Kidney (tissue), 14 donors: Measurements from ENCODE around the gene MIB2. TPM values are rescaled to one million over a fixed set of nuclear protein-coding genes. Genes with fewer than 3 reads are reported as not detected.
A peak's percentile ranks its signal among the peaks of the same experiment; 100 is the strongest.

Experiments used
- DNase-seq, 5 donors: peaks; one replicate each; pipeline ENCODE4 v3.0.0-alpha.2; 2013 to 2020
- FAIRE-seq: peaks from 2 replicates; lab custom pipeline; 2012; peaks lifted over from hg19 to GRCh38; lab: Jason Lieb, UNC
- H3K27ac ChIP-seq, 2 donors: one replicate each; pipeline ENCODE4 v1.7.0; 2013; ENCODE audit warnings: low read depth in 2 of 2, low read length in 2 of 2, inconsistent platforms in 1 of 2
- H3K27me3 ChIP-seq: one replicate; pipeline ENCODE4 v1.7.1; 2013; ENCODE audit warnings: low read length, inconsistent platforms; ENCODE audit not compliant: control insufficient read depth, insufficient read depth
- H3K36me3 ChIP-seq, 3 donors: one replicate each; pipeline versions ENCODE4 v1.7.0 to v1.7.1; 2013; ENCODE audit warnings: low read length in 3 of 3, control low read depth in 1 of 3, inconsistent platforms in 1 of 3; ENCODE audit not compliant: insufficient read depth in 3 of 3, control insufficient read depth in 2 of 3
- H3K4me1 ChIP-seq, 3 donors: one replicate each; pipeline versions ENCODE4 v1.7.0 to v1.7.1; 2013; ENCODE audit warnings: low read length in 3 of 3, inconsistent platforms in 1 of 3, low read depth in 1 of 3; ENCODE audit not compliant: control insufficient read depth in 2 of 3, insufficient read depth in 2 of 3
- H3K4me3 ChIP-seq, 3 donors: one replicate each; pipeline versions ENCODE4 v1.7.0 to v1.8.1; 2013; ENCODE audit warnings: low read length in 3 of 3, control low read depth in 1 of 3, inconsistent platforms in 1 of 3
- H3K9ac ChIP-seq, 3 donors: one replicate each; pipeline versions ENCODE4 v1.7.0 to v1.7.1; 2013; ENCODE audit warnings: low read length in 3 of 3, control low read depth in 1 of 3, inconsistent platforms in 1 of 3
- H3K9me3 ChIP-seq, 3 donors: one replicate each; pipeline versions ENCODE4 v1.7.0 to v1.7.1; 2013; ENCODE audit warnings: low read length in 3 of 3, control low read depth in 1 of 3, inconsistent platforms in 1 of 3; ENCODE audit not compliant: control insufficient read depth in 2 of 3, insufficient read depth in 1 of 3
- CTCF ChIP-seq: IDR thresholded peaks from 3 replicates; pipeline ENCODE4 v1.5.1; 2012; ENCODE audit warnings: mild to moderate bottlenecking, moderate library complexity, borderline replicate concordance; ENCODE audit not compliant: insufficient read depth; ENCODE audit errors: extremely low read depth
- intact Hi-C: fragments of 100-400 bp; cut with DNase I; formaldehyde crosslinking; loops from one replicate; pipeline ENCODE4 v1.11.1; 2022
- polyA plus RNA-seq: library from polyadenylated mRNA; stranded (reverse); fragments of 350-450 nt; fragmentation: Illumina TruSeq; extraction: RNeasy Lipid Tissue Mini Kit (QIAGEN cat#74804); gene quantifications from one replicate; pipeline ENCODE4 v1.2.3, GENCODE V29; 2014; ENCODE audit warnings: low read depth, low replicate concordance; ENCODE audit not compliant: insufficient read depth
- total RNA-seq: library from RNA; stranded (reverse); fragmentation: NEBNext Ultra II Directional; extraction: Animal tissue kit (Norgen Biotek cat#: 25700); gene quantifications from one replicate; pipeline ENCODE4 v1.2.1, GENCODE V29; 2021
- donor health status: control.
- donor health status: control.
- donor health status: control.
- donor health status: control.
- donor health status: control.
- donor health status: DM: yes; HTN: yes; CAD: no.
- donor health status: Normal renal cell carcinoma (clear cell type).

The MIB2 gene
- total and polyA plus RNA-seq, 2 donors from 2014 or later, result 35.6 to 61.6 TPM

GRCh38 chr1:1677718-1678580 is 62.6 kb downstream of the MIB2 start:
- Histone ChIP-seq H3K4me3 (no peak overlapping the region), H3K4me1 (peaks cover 0 to 17% (median 0%) of the 10 kb centered on the region in 3 donors), H3K27ac (peak overlapping the region in 1 of 2 donors; percentile 47), H3K27me3 (no peaks in the 10 kb centered on the region), H3K9ac (no peak overlapping the region), H3K36me3 (no peaks in the 10 kb centered on the region), H3K9me3 (no peaks in the 10 kb centered on the region)
- no peak for TF ChIP-seq CTCF
- intact Hi-C loops, result no loop called here
- peak in 3 of 5 donors; percentile 4 to 36 (median 29) for DNase-seq
- FAIRE-seq, result no peak

- no peaks in the 10 kb centered on the region for H3K27me3 ChIP-seq
- FAIRE-seq, result no peak
- peak; percentile 46 for TF ChIP-seq CTCF
- H3K36me3 ChIP-seq, result no peaks in the 10 kb centered on the region
- H3K4me3 ChIP-seq, result no peak overlapping the region
- H3K27ac ChIP-seq, result peak overlapping the region in 1 of 2 donors; percentile 47
- H3K9me3 ChIP-seq, result no peaks in the 10 kb centered on the region
- intact Hi-C loops, result no loop called here
- H3K4me1 ChIP-seq, result peaks cover 0 to 19% (median 0%) of the 10 kb centered on the region in 3 donors
- H3K9ac ChIP-seq, result no peak overlapping the region
- DNase-seq, result peak in 4 of 5 donors; percentile 16 to 79 (median 38)
These were observed 63.5 kb downstream of the MIB2 start for GRCh38 chr1:1678581-1679380.

Other genes with a start within 250 kb of the MIB2 start
- 111 TPM for gene AURKAIP1, start 240.3 kb upstream of the MIB2 start, total RNA-seq
- 359 TPM for gene AURKAIP1, start 240.3 kb upstream of the MIB2 start, polyA plus RNA-seq
- gene CCNL2, start 216.2 kb upstream of the MIB2 start, total RNA-seq, result 199 TPM
- gene CCNL2, start 216.2 kb upstream of the MIB2 start, polyA plus RNA-seq, result 72.0 TPM
- 103 TPM for gene MRPL20, start 208.2 kb upstream of the MIB2 start, total RNA-seq
- 221 TPM for gene MRPL20, start 208.2 kb upstream of the MIB2 start, polyA plus RNA-seq
- 5.2 TPM for gene ANKRD65, start 194.2 kb upstream of the MIB2 start, total RNA-seq
- 7.1 TPM for gene ANKRD65, start 194.2 kb upstream of the MIB2 start, polyA plus RNA-seq
- gene VWA1, start 179.8 kb upstream of the MIB2 start, total RNA-seq, result 116 TPM
- 103 TPM for gene VWA1, start 179.8 kb upstream of the MIB2 start, polyA plus RNA-seq
- gene ATAD3C, start 165.8 kb upstream of the MIB2 start, total RNA-seq, result 10.0 TPM
- gene ATAD3C, start 165.8 kb upstream of the MIB2 start, polyA plus RNA-seq, result 14.3 TPM
- 28.8 TPM for gene ATAD3B, start 143.7 kb upstream of the MIB2 start, total RNA-seq
- gene ATAD3B, start 143.7 kb upstream of the MIB2 start, polyA plus RNA-seq, result 13.3 TPM
- 19.1 TPM for gene ATAD3A, start 103.3 kb upstream of the MIB2 start, total RNA-seq
- 17.5 TPM for gene ATAD3A, start 103.3 kb upstream of the MIB2 start, polyA plus RNA-seq
- gene TMEM240, start 74.9 kb upstream of the MIB2 start, total RNA-seq, result 1.9 TPM
- gene TMEM240, start 74.9 kb upstream of the MIB2 start, polyA plus RNA-seq, result 1.7 TPM
- gene SSU72, start 40.6 kb upstream of the MIB2 start, total RNA-seq, result 102 TPM
- gene SSU72, start 40.6 kb upstream of the MIB2 start, polyA plus RNA-seq, result 143 TPM
- 2.6 TPM for gene FNDC10, start 15.4 kb upstream of the MIB2 start, total RNA-seq
- gene FNDC10, start 15.4 kb upstream of the MIB2 start, polyA plus RNA-seq, result 18.2 TPM
- 7.1 TPM for gene MMP23B, start 16.7 kb downstream of the MIB2 start, total RNA-seq
- 4.0 TPM for gene MMP23B, start 16.7 kb downstream of the MIB2 start, polyA plus RNA-seq
- gene CDK11B, start 43.5 kb downstream of the MIB2 start, total RNA-seq, result 24.0 TPM
- 13.9 TPM for gene CDK11B, start 43.5 kb downstream of the MIB2 start, polyA plus RNA-seq
- gene SLC35E2B, start 77.3 kb downstream of the MIB2 start, total RNA-seq, result 50.2 TPM
- gene SLC35E2B, start 77.3 kb downstream of the MIB2 start, polyA plus RNA-seq, result 11.3 TPM
- 37.3 TPM for gene CDK11A, start 108.9 kb downstream of the MIB2 start, total RNA-seq
- gene CDK11A, start 108.9 kb downstream of the MIB2 start, polyA plus RNA-seq, result 21.5 TPM
- gene NADK, start 163.0 kb downstream of the MIB2 start, total RNA-seq, result 76.3 TPM
- gene NADK, start 163.0 kb downstream of the MIB2 start, polyA plus RNA-seq, result 37.9 TPM